GM23338 (cell line): ENCODE data around the gene MFSD8. TPM values are rescaled to one million over a fixed set of nuclear protein-coding genes. Genes with fewer than 3 reads are reported as not detected.

Experiments
- ATAC-seq: fragments of 200-7000 bp; cut with Tn5 transposase; 3 replicates; pipeline ENCODE4 v1.9.1; 2020
- DNase-seq: peaks from one replicate; pipeline ENCODE4 v3.0.0-alpha.2; 2015; ENCODE audit warnings: low spot score
- H2AFZ ChIP-seq: fragments of 200-600 bp; sonication (generic); 2 replicates; pipeline ENCODE4 v1.8.0; 2016; ENCODE audit warnings: antibody characterized with exemption, mild to moderate bottlenecking, moderate library complexity
- H3F3A ChIP-seq: fragments of 200-600 bp; sonication (generic); replicated peaks from 2 replicates; pipeline ENCODE4 v1.8.0; 2017; ENCODE audit warnings: antibody characterized with exemption, mixed run types, low read depth
- H3K27ac ChIP-seq: fragments of 200-600 bp; sonication (generic); 2 replicates; pipeline ENCODE4 v1.6.1; 2016; ENCODE audit warnings: low read depth
- H3K27me3 ChIP-seq: fragments of 200-600 bp; sonication (generic); 2 replicates; pipeline ENCODE4 v1.8.0; 2016; ENCODE audit warnings: mild to moderate bottlenecking, mixed run types, moderate library complexity; ENCODE audit not compliant: insufficient read depth
- H3K36me3 ChIP-seq: fragments of 200-600 bp; sonication (generic); 2 replicates; pipeline ENCODE4 v1.8.0; 2016; ENCODE audit warnings: mild to moderate bottlenecking; ENCODE audit not compliant: insufficient read depth
- H3K4me1 ChIP-seq: fragments of 200-600 bp; sonication (generic); 2 replicates; pipeline ENCODE4 v1.8.0; 2016; ENCODE audit warnings: mild to moderate bottlenecking, moderate library complexity; ENCODE audit not compliant: insufficient read depth
- H3K4me2 ChIP-seq: fragments of 200-600 bp; sonication (generic); 2 replicates; pipeline ENCODE4 v1.7.1; 2017; ENCODE audit warnings: mixed run types
- H3K4me3 ChIP-seq: fragments of 200-600 bp; sonication (generic); 2 replicates; pipeline ENCODE4 v1.6.1; 2016; ENCODE audit warnings: mixed run types
- H3K79me2 ChIP-seq: fragments of 200-600 bp; sonication (generic); replicated peaks from 2 replicates; pipeline ENCODE4 v1.8.0; 2017; ENCODE audit warnings: mild to moderate bottlenecking; ENCODE audit not compliant: insufficient read depth
- H3K9me2 ChIP-seq: fragments of 200-600 bp; sonication (generic); 2 replicates; pipeline ENCODE4 v1.8.0; 2017; ENCODE audit not compliant: insufficient read depth
- H4K20me1 ChIP-seq: fragments of 200-600 bp; sonication (generic); replicated peaks from 2 replicates; pipeline ENCODE4 v1.8.0; 2017; ENCODE audit warnings: mild to moderate bottlenecking; ENCODE audit not compliant: insufficient read depth
- H3K27ac Mint-ChIP-seq: 2 replicates; pipeline ENCODE4 v1.8.0; 2020; ENCODE audit warnings: inconsistent platforms, mild to moderate bottlenecking, moderate library complexity, mixed read lengths
- H3K27me3 Mint-ChIP-seq: 3 replicates; pipeline ENCODE4 v1.8.0; 2022; ENCODE audit warnings: low read depth, mild to moderate bottlenecking, moderate library complexity, mixed read lengths, inconsistent platforms; ENCODE audit not compliant: insufficient read depth, poor library complexity
- H3K36me3 Mint-ChIP-seq: 3 replicates; pipeline ENCODE4 v1.8.0; 2021; ENCODE audit warnings: low read depth, mild to moderate bottlenecking, inconsistent platforms, moderate library complexity, mixed read lengths
- H3K4me1 Mint-ChIP-seq: 3 replicates; pipeline ENCODE4 v1.8.0; 2020; ENCODE audit warnings: mild to moderate bottlenecking, inconsistent platforms, mixed read lengths
- H3K4me3 Mint-ChIP-seq: 3 replicates; pipeline ENCODE4 v1.8.0; 2021; ENCODE audit warnings: moderate library complexity, mild to moderate bottlenecking, inconsistent platforms, mixed read lengths
- H3K9me3 Mint-ChIP-seq: 3 replicates; pipeline ENCODE4 v1.8.0; 2020; ENCODE audit warnings: moderate library complexity, mild to moderate bottlenecking, inconsistent platforms, mixed read lengths
- CREB1 ChIP-seq: fragments of 250-450 bp; sonication (Bioruptor Pico); IDR thresholded peaks from 2 replicates; pipeline ENCODE4 v1.5.0; 2020; ENCODE audit warnings: low read depth, mild to moderate bottlenecking, moderate library complexity
- EZH2phosphoT487 ChIP-seq: fragments of 200-600 bp; sonication (generic); IDR thresholded peaks from one replicate; pipeline ENCODE4 v1.8.1; 2018; ENCODE audit warnings: antibody characterized with exemption; ENCODE audit not compliant: unreplicated experiment
- JUNB ChIP-seq: IDR thresholded peaks from one replicate; pipeline ENCODE4 v1.6.1; 2016; ENCODE audit warnings: antibody characterized with exemption; ENCODE audit not compliant: unreplicated experiment
- NANOG ChIP-seq: IDR thresholded peaks from 2 replicates; pipeline ENCODE4 v1.6.1; 2016; ENCODE audit warnings: antibody characterized with exemption, borderline replicate concordance
- POLR2AphosphoS5 ChIP-seq: IDR thresholded peaks from 2 replicates; pipeline ENCODE4 v1.6.1; 2016; ENCODE audit warnings: antibody characterized with exemption, low read depth
- ZNF114 ChIP-seq: fragments of 250-450 bp; sonication (Bioruptor Pico); IDR thresholded peaks from 2 replicates; pipeline ENCODE4 v1.5.0; 2020; ENCODE audit warnings: mild to moderate bottlenecking, moderate library complexity
- ZNF331 ChIP-seq: fragments of 250-450 bp; sonication (Bioruptor Pico); IDR thresholded peaks from 2 replicates; pipeline ENCODE4 v1.5.0; 2020; ENCODE audit warnings: low read depth, mild to moderate bottlenecking, moderate library complexity
- polyA plus RNA-seq: library from polyadenylated mRNA; unstranded; fragments of >200 nt; fragmentation: Nextera tagmentation; extraction: Ambion mirVana; gene quantifications from 2 replicates; pipeline ENCODE4 v1.2.1, GENCODE V29; 2016
- total RNA-seq: library from RNA; depleted of rRNA; stranded (reverse); fragments of >200 nt; shearing (Covaris generic); gene quantifications from 2 replicates; pipeline ENCODE4 v1.2.3, GENCODE V29; 2014
- TF ChIP-seq, protein P1 (sequence below): IDR thresholded peaks from 2 replicates; pipeline ENCODE4 v1.6.1; 2016; ENCODE audit warnings: antibody characterized with exemption
- TF ChIP-seq, protein P2 (sequence below): fragments of 250-450 bp; sonication (Bioruptor Pico); IDR thresholded peaks from 2 replicates; pipeline ENCODE4 v1.5.0; 2020; ENCODE audit warnings: mild to moderate bottlenecking, moderate library complexity

The MFSD8 gene
- total and polyA plus RNA-seq, 2 experiments from 2014 or later = 23.6 to 24.0 TPM

DNA sequence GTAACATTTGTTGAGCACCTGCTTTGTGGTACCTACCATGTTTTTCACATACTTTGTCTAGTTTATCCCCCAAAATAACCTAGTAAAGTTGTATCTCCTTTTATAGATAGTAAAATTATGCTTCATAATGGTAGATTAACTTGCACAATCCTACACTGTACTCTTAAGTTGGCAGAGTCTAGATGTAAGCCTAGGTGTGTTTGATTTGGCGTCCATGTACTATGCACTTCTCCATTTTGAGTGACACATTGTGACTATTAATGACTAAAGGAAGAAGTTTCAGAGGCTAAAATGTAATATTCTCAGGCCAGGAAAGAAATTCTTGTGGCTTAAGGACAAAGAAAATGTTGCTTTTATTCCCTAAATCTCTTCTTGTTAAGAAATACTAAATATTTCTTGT lies 68.9 kb downstream of the MFSD8 start (continued):
- TF ChIP-seq, protein P1, sequence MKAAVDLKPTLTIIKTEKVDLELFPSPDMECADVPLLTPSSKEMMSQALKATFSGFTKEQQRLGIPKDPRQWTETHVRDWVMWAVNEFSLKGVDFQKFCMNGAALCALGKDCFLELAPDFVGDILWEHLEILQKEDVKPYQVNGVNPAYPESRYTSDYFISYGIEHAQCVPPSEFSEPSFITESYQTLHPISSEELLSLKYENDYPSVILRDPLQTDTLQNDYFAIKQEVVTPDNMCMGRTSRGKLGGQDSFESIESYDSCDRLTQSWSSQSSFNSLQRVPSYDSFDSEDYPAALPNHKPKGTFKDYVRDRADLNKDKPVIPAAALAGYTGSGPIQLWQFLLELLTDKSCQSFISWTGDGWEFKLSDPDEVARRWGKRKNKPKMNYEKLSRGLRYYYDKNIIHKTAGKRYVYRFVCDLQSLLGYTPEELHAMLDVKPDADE = no peak
- TF ChIP-seq POLR2AphosphoS5 (no peak), NANOG (no peak), EZH2phosphoT487 (no peak), ZNF114 (CRISPR knock-in tag) (no peak), ZNF331 (CRISPR knock-in tag) (no peak), JUNB (no peak), CREB1 (CRISPR knock-in tag) (no peak)
- TF ChIP-seq, protein P2, sequence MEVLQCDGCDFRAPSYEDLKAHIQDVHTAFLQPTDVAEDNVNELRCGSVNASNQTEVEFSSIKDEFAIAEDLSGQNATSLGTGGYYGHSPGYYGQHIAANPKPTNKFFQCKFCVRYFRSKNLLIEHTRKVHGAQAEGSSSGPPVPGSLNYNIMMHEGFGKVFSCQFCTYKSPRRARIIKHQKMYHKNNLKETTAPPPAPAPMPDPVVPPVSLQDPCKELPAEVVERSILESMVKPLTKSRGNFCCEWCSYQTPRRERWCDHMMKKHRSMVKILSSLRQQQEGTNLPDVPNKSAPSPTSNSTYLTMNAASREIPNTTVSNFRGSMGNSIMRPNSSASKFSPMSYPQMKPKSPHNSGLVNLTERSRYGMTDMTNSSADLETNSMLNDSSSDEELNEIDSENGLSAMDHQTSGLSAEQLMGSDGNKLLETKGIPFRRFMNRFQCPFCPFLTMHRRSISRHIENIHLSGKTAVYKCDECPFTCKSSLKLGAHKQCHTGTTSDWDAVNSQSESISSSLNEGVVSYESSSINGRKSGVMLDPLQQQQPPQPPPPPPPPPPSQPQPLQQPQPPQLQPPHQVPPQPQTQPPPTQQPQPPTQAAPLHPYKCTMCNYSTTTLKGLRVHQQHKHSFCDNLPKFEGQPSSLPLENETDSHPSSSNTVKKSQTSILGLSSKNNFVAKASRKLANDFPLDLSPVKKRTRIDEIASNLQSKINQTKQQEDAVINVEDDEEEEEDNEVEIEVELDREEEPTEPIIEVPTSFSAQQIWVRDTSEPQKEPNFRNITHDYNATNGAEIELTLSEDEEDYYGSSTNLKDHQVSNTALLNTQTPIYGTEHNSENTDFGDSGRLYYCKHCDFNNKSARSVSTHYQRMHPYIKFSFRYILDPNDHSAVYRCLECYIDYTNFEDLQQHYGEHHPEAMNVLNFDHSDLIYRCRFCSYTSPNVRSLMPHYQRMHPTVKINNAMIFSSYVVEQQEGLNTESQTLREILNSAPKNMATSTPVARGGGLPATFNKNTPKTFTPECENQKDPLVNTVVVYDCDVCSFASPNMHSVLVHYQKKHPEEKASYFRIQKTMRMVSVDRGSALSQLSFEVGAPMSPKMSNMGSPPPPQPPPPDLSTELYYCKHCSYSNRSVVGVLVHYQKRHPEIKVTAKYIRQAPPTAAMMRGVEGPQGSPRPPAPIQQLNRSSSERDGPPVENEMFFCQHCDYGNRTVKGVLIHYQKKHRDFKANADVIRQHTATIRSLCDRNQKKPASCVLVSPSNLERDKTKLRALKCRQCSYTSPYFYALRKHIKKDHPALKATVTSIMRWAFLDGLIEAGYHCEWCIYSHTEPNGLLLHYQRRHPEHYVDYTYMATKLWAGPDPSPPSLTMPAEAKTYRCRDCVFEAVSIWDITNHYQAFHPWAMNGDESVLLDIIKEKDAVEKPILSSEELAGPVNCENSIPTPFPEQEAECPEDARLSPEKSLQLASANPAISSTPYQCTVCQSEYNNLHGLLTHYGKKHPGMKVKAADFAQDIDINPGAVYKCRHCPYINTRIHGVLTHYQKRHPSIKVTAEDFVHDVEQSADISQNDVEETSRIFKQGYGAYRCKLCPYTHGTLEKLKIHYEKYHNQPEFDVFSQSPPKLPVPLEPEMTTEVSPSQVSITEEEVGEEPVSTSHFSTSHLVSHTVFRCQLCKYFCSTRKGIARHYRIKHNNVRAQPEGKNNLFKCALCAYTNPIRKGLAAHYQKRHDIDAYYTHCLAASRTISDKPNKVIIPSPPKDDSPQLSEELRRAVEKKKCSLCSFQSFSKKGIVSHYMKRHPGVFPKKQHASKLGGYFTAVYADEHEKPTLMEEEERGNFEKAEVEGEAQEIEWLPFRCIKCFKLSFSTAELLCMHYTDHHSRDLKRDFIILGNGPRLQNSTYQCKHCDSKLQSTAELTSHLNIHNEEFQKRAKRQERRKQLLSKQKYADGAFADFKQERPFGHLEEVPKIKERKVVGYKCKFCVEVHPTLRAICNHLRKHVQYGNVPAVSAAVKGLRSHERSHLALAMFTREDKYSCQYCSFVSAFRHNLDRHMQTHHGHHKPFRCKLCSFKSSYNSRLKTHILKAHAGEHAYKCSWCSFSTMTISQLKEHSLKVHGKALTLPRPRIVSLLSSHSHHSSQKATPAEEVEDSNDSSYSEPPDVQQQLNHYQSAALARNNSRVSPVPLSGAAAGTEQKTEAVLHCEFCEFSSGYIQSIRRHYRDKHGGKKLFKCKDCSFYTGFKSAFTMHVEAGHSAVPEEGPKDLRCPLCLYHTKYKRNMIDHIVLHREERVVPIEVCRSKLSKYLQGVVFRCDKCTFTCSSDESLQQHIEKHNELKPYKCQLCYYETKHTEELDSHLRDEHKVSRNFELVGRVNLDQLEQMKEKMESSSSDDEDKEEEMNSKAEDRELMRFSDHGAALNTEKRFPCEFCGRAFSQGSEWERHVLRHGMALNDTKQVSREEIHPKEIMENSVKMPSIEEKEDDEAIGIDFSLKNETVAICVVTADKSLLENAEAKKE (CRISPR knock-in tag) = no peak

DNA sequence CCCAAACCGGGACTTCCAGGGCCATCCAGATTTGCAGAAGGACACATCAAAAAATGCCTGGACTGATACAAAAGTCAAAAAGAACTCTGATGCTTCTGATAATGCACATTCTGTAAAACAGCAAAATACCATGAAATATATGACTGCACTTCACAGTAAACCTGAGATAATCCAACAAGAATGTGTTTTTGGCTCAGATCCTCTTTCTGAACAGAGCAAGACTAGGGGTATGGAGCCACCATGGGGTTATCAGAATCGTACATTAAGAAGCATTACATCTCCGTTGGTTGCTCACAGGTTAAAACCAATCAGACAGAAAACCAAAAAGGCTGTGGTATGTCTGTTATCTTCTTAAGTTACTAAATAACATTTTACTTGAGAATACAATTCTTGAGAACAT lies 75.1 kb downstream of the MFSD8 start:
- Mint-ChIP-seq H3K27me3 (no peaks in the 10 kb centered on the region), H3K4me3 (no peak overlapping the region), H3K27ac (no peak overlapping the region), H3K4me1 (no peaks in the 10 kb centered on the region), H3K9me3 (no peaks in the 10 kb centered on the region), H3K36me3 (peaks cover 75% of the 10 kb centered on the region)
- DNase-seq = no peak
- no peaks in the 10 kb centered on the region for H3K4me1 ChIP-seq
- no peak overlapping the region for H3K27ac ChIP-seq
- no peaks in the 10 kb centered on the region for H4K20me1 ChIP-seq
- TF ChIP-seq EZH2phosphoT487 (peak; percentile 40), ZNF331 (CRISPR knock-in tag) (no peak), ZNF114 (CRISPR knock-in tag) (no peak), CREB1 (CRISPR knock-in tag) (no peak)
- TF ChIP-seq, protein P1 = no peak
- H3K4me3 ChIP-seq = no peak overlapping the region
- H3K79me2 ChIP-seq = peaks cover 17% of the 10 kb centered on the region; the same call in 1 of the 2 replicates
- ATAC-seq = no peak
- H3K4me2 ChIP-seq = no peak overlapping the region
- no peaks in the 10 kb centered on the region for H3F3A ChIP-seq
- H3K9me2 ChIP-seq = no peaks in the 10 kb centered on the region
- no peak overlapping the region for H2AFZ ChIP-seq
- no peaks in the 10 kb centered on the region for H3K27me3 ChIP-seq
- peaks cover 78% of the 10 kb centered on the region for H3K36me3 ChIP-seq
